Central memory CD8-positive, alpha-beta T cell (primary cell): ENCODE results near the gene XPR1.
"Not testable (repeated sequence)": the region's sequence is repeated elsewhere in the genome, so short reads cannot be mapped to it uniquely, and the experiment has no call there.

Experiments
- ATAC-seq: fragments of 150-1000 bp; cut with Tn5 transposase; replicated peaks from 2 replicates; pipeline ENCODE4 v1.10.0; 2022; ENCODE audit warnings: mild to moderate bottlenecking, moderate FRiP score, moderate number of reproducible peaks; ENCODE audit not compliant: poor library complexity, severe bottlenecking; ENCODE audit errors: extremely low read depth
- DNase-seq, 2 donors: peaks; one replicate each; pipeline ENCODE4 v3.0.0; 2021; ENCODE audit warnings: low spot score in 2 of 2
- H3K27ac Mint-ChIP-seq: one replicate; pipeline ENCODE4 v1.8.0; 2022; ENCODE audit warnings: low read depth, mild to moderate bottlenecking, moderate library complexity, mixed read lengths
- H3K27me3 Mint-ChIP-seq: one replicate; pipeline ENCODE4 v1.8.0; 2022; ENCODE audit warnings: mixed read lengths
- H3K36me3 Mint-ChIP-seq: one replicate; pipeline ENCODE4 v1.8.0; 2022; ENCODE audit warnings: mild to moderate bottlenecking, moderate library complexity, mixed read lengths; ENCODE audit not compliant: insufficient read depth
- H3K4me1 Mint-ChIP-seq: one replicate; pipeline ENCODE4 v1.8.0; 2022; ENCODE audit warnings: mixed read lengths
- H3K4me3 Mint-ChIP-seq: one replicate; pipeline ENCODE4 v1.8.0; 2022; ENCODE audit warnings: mild to moderate bottlenecking, moderate library complexity, mixed read lengths
- H3K9me3 Mint-ChIP-seq: one replicate; pipeline ENCODE4 v1.8.0; 2022; ENCODE audit warnings: mixed read lengths

Gene XPR1

GRCh38 chr1:180639871-180640270 lies 8.0 kb downstream of the XPR1 start:
- H3K36me3 Mint-ChIP-seq, result no peaks in the 10 kb centered on the region
- ATAC-seq (no peak), DNase-seq (no peak)
- no peaks in the 10 kb centered on the region for H3K9me3 Mint-ChIP-seq
- no peak overlapping the region for H3K27ac Mint-ChIP-seq
- H3K4me3 Mint-ChIP-seq, result no peak overlapping the region
- no peaks in the 10 kb centered on the region for H3K27me3 Mint-ChIP-seq
- H3K4me1 Mint-ChIP-seq, result peaks cover 39% of the 10 kb centered on the region

- DNase-seq (no peak), ATAC-seq (no peak)
- Mint-ChIP-seq H3K4me3 (no peak overlapping the region), H3K27me3 (no peaks in the 10 kb centered on the region), H3K36me3 (no peaks in the 10 kb centered on the region), H3K27ac (no peak overlapping the region), H3K4me1 (peaks cover 45% of the 10 kb centered on the region), H3K9me3 (no peaks in the 10 kb centered on the region)
Observed at GRCh38 chr1:180640531-180640949, 8.7 kb downstream of the XPR1 start.

GRCh38 chr1:180641662-180642061 lies 9.8 kb downstream of the XPR1 start:
- H3K4me3 Mint-ChIP-seq, result no peak overlapping the region
- no peaks in the 10 kb centered on the region for H3K36me3 Mint-ChIP-seq
- no peaks in the 10 kb centered on the region for H3K9me3 Mint-ChIP-seq
- H3K27me3 Mint-ChIP-seq, result no peaks in the 10 kb centered on the region
- ATAC-seq, result no peak
- H3K27ac Mint-ChIP-seq, result no peak overlapping the region
- DNase-seq, result no peak
- peaks cover 51% of the 10 kb centered on the region for H3K4me1 Mint-ChIP-seq

GRCh38 chr1:180642781-180643180 lies 11.0 kb downstream of the XPR1 start:
- DNase-seq (no peak), ATAC-seq (no peak)
- Mint-ChIP-seq H3K4me3 (no peak overlapping the region), H3K9me3 (no peaks in the 10 kb centered on the region), H3K36me3 (no peaks in the 10 kb centered on the region), H3K27ac (no peak overlapping the region), H3K27me3 (no peaks in the 10 kb centered on the region), H3K4me1 (peaks cover 49% of the 10 kb centered on the region)

- DNase-seq (no peak), ATAC-seq (no peak)
- Mint-ChIP-seq H3K9me3 (no peaks in the 10 kb centered on the region), H3K27me3 (no peaks in the 10 kb centered on the region), H3K27ac (no peak overlapping the region), H3K4me1 (peaks cover 49% of the 10 kb centered on the region), H3K4me3 (no peak overlapping the region), H3K36me3 (no peaks in the 10 kb centered on the region)
Observed at GRCh38 chr1:180643693-180644092, 11.9 kb downstream of the XPR1 start.

- Mint-ChIP-seq H3K27me3 (no peaks in the 10 kb centered on the region), H3K4me3 (no peak overlapping the region), H3K4me1 (peaks cover 53% of the 10 kb centered on the region), H3K27ac (no peak overlapping the region), H3K9me3 (no peaks in the 10 kb centered on the region), H3K36me3 (no peaks in the 10 kb centered on the region)
- DNase-seq, result no peak
- ATAC-seq, result no peak
Observed at GRCh38 chr1:180644526-180645192, 12.8 kb downstream of the XPR1 start.

- ATAC-seq, H3K9me3 Mint-ChIP-seq, H3K27me3 Mint-ChIP-seq, DNase-seq, H3K36me3 Mint-ChIP-seq, H3K4me3 Mint-ChIP-seq, H3K27ac Mint-ChIP-seq: not testable (repeated sequence)
- peaks cover 53% of the 10 kb centered on the region for H3K4me1 Mint-ChIP-seq
Observed at GRCh38 chr1:180645261-180645660, 13.4 kb downstream of the XPR1 start.

GRCh38 chr1:180646093-180646492 lies 14.3 kb downstream of the XPR1 start:
- Mint-ChIP-seq H3K9me3 (no peaks in the 10 kb centered on the region), H3K36me3 (no peaks in the 10 kb centered on the region), H3K4me1 (peaks cover 49% of the 10 kb centered on the region), H3K27me3 (no peaks in the 10 kb centered on the region), H3K4me3 (no peak overlapping the region), H3K27ac (no peak overlapping the region)
- DNase-seq (no peak), ATAC-seq (no peak)

- no peak overlapping the region for H3K27ac Mint-ChIP-seq
- H3K9me3 Mint-ChIP-seq, result no peaks in the 10 kb centered on the region
- no peaks in the 10 kb centered on the region for H3K27me3 Mint-ChIP-seq
- no peaks in the 10 kb centered on the region for H3K36me3 Mint-ChIP-seq
- ATAC-seq, result no peak
- H3K4me3 Mint-ChIP-seq, result no peak overlapping the region
- H3K4me1 Mint-ChIP-seq, result peaks cover 49% of the 10 kb centered on the region
- DNase-seq, result no peak
Observed at GRCh38 chr1:180646547-180646946, 14.7 kb downstream of the XPR1 start.

GRCh38 chr1:180652792-180653191 lies 21.0 kb downstream of the XPR1 start:
- no peak for ATAC-seq
- DNase-seq, result no peak

GRCh38 chr1:180662709-180663108 lies 30.9 kb downstream of the XPR1 start:
- no peak overlapping the region for H3K4me3 Mint-ChIP-seq
- H3K27me3 Mint-ChIP-seq, result no peaks in the 10 kb centered on the region
- ATAC-seq (no peak), DNase-seq (no peak)
- H3K4me1 Mint-ChIP-seq, result peaks cover 25% of the 10 kb centered on the region
- H3K27ac Mint-ChIP-seq, result no peak overlapping the region
- peaks cover 14% of the 10 kb centered on the region for H3K9me3 Mint-ChIP-seq
- H3K36me3 Mint-ChIP-seq, result peaks cover 16% of the 10 kb centered on the region

More at GRCh38 chr1:180652792-180653191, 21.0 kb downstream of the XPR1 start:
- Mint-ChIP-seq H3K9me3 (peaks cover 6% of the 10 kb centered on the region), H3K4me3 (no peak overlapping the region), H3K27me3 (no peaks in the 10 kb centered on the region), H3K27ac (peak overlapping the region; percentile 18), H3K4me1 (peaks cover 24% of the 10 kb centered on the region), H3K36me3 (peaks cover 2% of the 10 kb centered on the region)

- DNase-seq (no peak), ATAC-seq (no peak)
- peaks cover 6% of the 10 kb centered on the region for H3K36me3 Mint-ChIP-seq
- no peaks in the 10 kb centered on the region for H3K27me3 Mint-ChIP-seq
- peaks cover 24% of the 10 kb centered on the region for H3K4me1 Mint-ChIP-seq
- H3K27ac Mint-ChIP-seq, result no peak overlapping the region
- no peak overlapping the region for H3K4me3 Mint-ChIP-seq
- H3K9me3 Mint-ChIP-seq, result peaks cover 9% of the 10 kb centered on the region
Observed at GRCh38 chr1:180670681-180671080, 38.9 kb downstream of the XPR1 start.

- H3K4me3 Mint-ChIP-seq, result no peak overlapping the region
- H3K36me3 Mint-ChIP-seq, result peaks cover 6% of the 10 kb centered on the region
- H3K27me3 Mint-ChIP-seq, result no peaks in the 10 kb centered on the region
- ATAC-seq (no peak), DNase-seq (no peak)
- peaks cover 9% of the 10 kb centered on the region for H3K9me3 Mint-ChIP-seq
- H3K4me1 Mint-ChIP-seq, result peaks cover 23% of the 10 kb centered on the region
- no peak overlapping the region for H3K27ac Mint-ChIP-seq
Observed at GRCh38 chr1:180672105-180672504, 40.3 kb downstream of the XPR1 start.
